ENCODE data around the gene CACNA1B.
A peak's percentile ranks its signal among the peaks of the same experiment; 100 is the strongest.
"Not testable (repeated sequence)": the region's sequence is repeated elsewhere in the genome, so short reads cannot be mapped to it uniquely, and the experiment has no call there.

- peak; percentile 86 for TF ChIP-seq CTCF (IDR thresholded peaks at IDR 0.05)
- TF ChIP-seq ZFX (IDR thresholded peaks at IDR 0.05; ENCODE audit: borderline replicate concordance), result not testable (repeated sequence)
These were observed 272.4 kb downstream of the CACNA1B start for GRCh38 chr9:138149672-138150656.
